LNCAP (cell line): ENCODE results near the gene EPOP.

Experiments used
- CTCF ChIP-seq: fragments of 450-650 bp; IDR thresholded peaks from 2 replicates; pipeline ENCODE4 v1.5.1; 2017; ENCODE audit warnings: mild to moderate bottlenecking

EPOP gene

GRCh38 chr17:38703742-38704605, 29.2 kb upstream of the EPOP start:
- no peak for TF ChIP-seq CTCF

- no peak for TF ChIP-seq CTCF
Observed at GRCh38 chr17:38702916-38703741, 28.4 kb upstream of the EPOP start.

- no peak for TF ChIP-seq CTCF
Observed at GRCh38 chr17:38702166-38702915, 27.6 kb upstream of the EPOP start.

- no peak for TF ChIP-seq CTCF
Observed at GRCh38 chr17:38701504-38702165, 26.9 kb upstream of the EPOP start.

GRCh38 chr17:38698760-38699159, 24.0 kb upstream of the EPOP start:
- TF ChIP-seq CTCF = no peak

GRCh38 chr17:38697061-38697820, 22.5 kb upstream of the EPOP start:
- TF ChIP-seq CTCF = no peak
